ENCODE results near the gene KDM4C.

- TF ChIP-seq CTCF (IDR thresholded peaks at IDR 0.05) (no peak), REST (IDR thresholded peaks at IDR 0.05; ENCODE audit: insufficient read depth in 1 of 2, low read depth in 2 of 2, low read length in 1 of 2) (no peak)
Measured at GRCh38 chr9:6782981-6783380, 25.2 kb downstream of the KDM4C start.
